GM12875 (cell line): ENCODE measurements around the gene PP2D1.
"Not testable (repeated sequence)": the region's sequence is repeated elsewhere in the genome, so short reads cannot be mapped to it uniquely, and the experiment has no call there.

Source experiments
- H3K4me3 ChIP-seq: one replicate; pipeline ENCODE4 v1.5.1; 2011; ENCODE audit warnings: low read depth, low read length, control low read depth
- CTCF ChIP-seq: IDR thresholded peaks from 2 replicates; pipeline ENCODE4 v1.5.1; 2011; ENCODE audit warnings: low read depth, mild to moderate bottlenecking, control low read depth, inconsistent platforms, low read length, moderate library complexity, borderline replicate concordance; ENCODE audit not compliant: insufficient read depth

The PP2D1 gene

GRCh38 chr3:20027136-20027535, 15.1 kb upstream of the PP2D1 start:
- TF ChIP-seq CTCF = no peak
- H3K4me3 ChIP-seq = no peak overlapping the region

- no peak for TF ChIP-seq CTCF
- no peak overlapping the region for H3K4me3 ChIP-seq
These were observed 11.8 kb upstream of the PP2D1 start for GRCh38 chr3:20023623-20024405.

- no peak for TF ChIP-seq CTCF
- no peak overlapping the region for H3K4me3 ChIP-seq
These were observed 11.0 kb upstream of the PP2D1 start for GRCh38 chr3:20022954-20023622.

- not testable (repeated sequence) for H3K4me3 ChIP-seq
These were observed 4.0 kb upstream of the PP2D1 start for GRCh38 chr3:20016076-20016475.

- no peak for TF ChIP-seq CTCF
- H3K4me3 ChIP-seq = no peak overlapping the region
These were observed 3.5 kb upstream of the PP2D1 start for GRCh38 chr3:20015525-20015924.

GRCh38 chr3:20013396-20013795, 1.3 kb upstream of the PP2D1 start:
- no peak overlapping the region for H3K4me3 ChIP-seq
- no peak for TF ChIP-seq CTCF

GRCh38 chr3:20008646-20009045, 3.4 kb downstream of the PP2D1 start:
- no peak for TF ChIP-seq CTCF
- H3K4me3 ChIP-seq = no peak overlapping the region
